KMS-11 (cell line): ENCODE measurements around the gene IL11.

ENCODE experiments used
- H2AFZ ChIP-seq: fragments of 200-600 bp; sonication (generic); 2 replicates; pipeline ENCODE4 v1.6.1; 2016; ENCODE audit warnings: antibody characterized with exemption, mixed run types, low read depth
- H3K27ac ChIP-seq: fragments of 200-600 bp; sonication (generic); 2 replicates; pipeline ENCODE4 v1.6.1; 2016; ENCODE audit warnings: mild to moderate bottlenecking, mixed run types
- H3K27me3 ChIP-seq: fragments of 200-600 bp; sonication (generic); 2 replicates; pipeline ENCODE4 v1.6.1; 2017; ENCODE audit warnings: mild to moderate bottlenecking, low read depth, mixed run types, moderate library complexity; ENCODE audit not compliant: insufficient read depth
- H3K36me3 ChIP-seq: fragments of 200-600 bp; sonication (generic); 2 replicates; pipeline ENCODE4 v1.6.1; 2017; ENCODE audit warnings: mild to moderate bottlenecking, mixed run types; ENCODE audit not compliant: insufficient read depth
- H3K4me1 ChIP-seq: fragments of 200-600 bp; sonication (generic); 2 replicates; pipeline ENCODE4 v1.6.1; 2016; ENCODE audit warnings: mild to moderate bottlenecking, low read depth, mixed run types; ENCODE audit not compliant: poor library complexity, severe bottlenecking
- H3K4me2 ChIP-seq: fragments of 200-600 bp; sonication (generic); 2 replicates; pipeline ENCODE4 v1.7.0; 2016; ENCODE audit warnings: mild to moderate bottlenecking, mixed run types
- H3K4me3 ChIP-seq: fragments of 200-600 bp; sonication (generic); IDR thresholded peaks from 2 replicates; pipeline ENCODE4 v1.6.1; 2017; ENCODE audit warnings: low read depth, low read length, mixed read lengths; ENCODE audit not compliant: insufficient read depth
- H3K79me2 ChIP-seq: fragments of 200-600 bp; sonication (generic); 2 replicates; pipeline ENCODE4 v1.6.1; 2016; ENCODE audit warnings: low read depth, mixed run types; ENCODE audit not compliant: insufficient read depth
- H3K9ac ChIP-seq: fragments of 200-600 bp; sonication (generic); 2 replicates; pipeline ENCODE4 v1.6.1; 2016; ENCODE audit warnings: mild to moderate bottlenecking, mixed run types
- H4K20me1 ChIP-seq: fragments of 200-600 bp; sonication (generic); 2 replicates; pipeline ENCODE4 v1.6.1; 2016; ENCODE audit warnings: mild to moderate bottlenecking, mixed run types; ENCODE audit not compliant: insufficient read depth
- TF ChIP-seq, protein P1 (sequence below): fragments of 200-600 bp; sonication (generic); conservative IDR thresholded peaks from 2 replicates; pipeline ENCODE4 v1.6.1; 2017; ENCODE audit warnings: low read depth, mild to moderate bottlenecking, antibody characterized with exemption, low read length, moderate library complexity, mixed read lengths

The IL11 gene

DNA sequence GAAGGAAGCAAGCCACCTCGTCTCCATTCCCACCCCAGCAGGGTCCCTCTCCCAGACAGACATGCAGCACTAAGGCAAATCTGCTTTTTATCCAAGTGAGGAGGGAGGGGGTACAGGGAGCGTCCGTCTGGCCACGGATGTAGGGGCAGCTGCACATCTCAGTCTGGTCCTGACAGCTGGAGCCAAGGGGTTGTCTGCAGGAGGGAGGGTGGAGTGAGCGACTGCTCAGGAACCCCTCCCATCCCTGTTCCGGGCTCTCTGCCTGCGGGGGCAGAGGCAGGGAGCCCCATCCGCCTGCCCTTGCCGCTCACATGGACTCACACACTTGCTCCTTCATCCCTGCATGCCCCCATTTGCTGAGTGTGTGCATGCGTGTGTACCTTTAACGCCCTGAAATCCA, 8.9 kb upstream of the IL11 start:
- H3K4me3 ChIP-seq, result no peak overlapping the region
- no peak overlapping the region for H3K9ac ChIP-seq
- H3K27me3 ChIP-seq, result peaks cover under 1% of the 10 kb centered on the region; the same call in 1 of the 2 replicates
- TF ChIP-seq, protein P1, sequence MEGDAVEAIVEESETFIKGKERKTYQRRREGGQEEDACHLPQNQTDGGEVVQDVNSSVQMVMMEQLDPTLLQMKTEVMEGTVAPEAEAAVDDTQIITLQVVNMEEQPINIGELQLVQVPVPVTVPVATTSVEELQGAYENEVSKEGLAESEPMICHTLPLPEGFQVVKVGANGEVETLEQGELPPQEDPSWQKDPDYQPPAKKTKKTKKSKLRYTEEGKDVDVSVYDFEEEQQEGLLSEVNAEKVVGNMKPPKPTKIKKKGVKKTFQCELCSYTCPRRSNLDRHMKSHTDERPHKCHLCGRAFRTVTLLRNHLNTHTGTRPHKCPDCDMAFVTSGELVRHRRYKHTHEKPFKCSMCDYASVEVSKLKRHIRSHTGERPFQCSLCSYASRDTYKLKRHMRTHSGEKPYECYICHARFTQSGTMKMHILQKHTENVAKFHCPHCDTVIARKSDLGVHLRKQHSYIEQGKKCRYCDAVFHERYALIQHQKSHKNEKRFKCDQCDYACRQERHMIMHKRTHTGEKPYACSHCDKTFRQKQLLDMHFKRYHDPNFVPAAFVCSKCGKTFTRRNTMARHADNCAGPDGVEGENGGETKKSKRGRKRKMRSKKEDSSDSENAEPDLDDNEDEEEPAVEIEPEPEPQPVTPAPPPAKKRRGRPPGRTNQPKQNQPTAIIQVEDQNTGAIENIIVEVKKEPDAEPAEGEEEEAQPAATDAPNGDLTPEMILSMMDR, result no peak
- H2AFZ ChIP-seq, result no peak overlapping the region
- H3K79me2 ChIP-seq, result peaks cover 17% of the 10 kb centered on the region
- no peaks in the 10 kb centered on the region for H3K36me3 ChIP-seq
- no peaks in the 10 kb centered on the region for H4K20me1 ChIP-seq
- peaks cover 21% of the 10 kb centered on the region for H3K4me1 ChIP-seq
- H3K4me2 ChIP-seq, result no peak overlapping the region
- no peak overlapping the region for H3K27ac ChIP-seq

DNA sequence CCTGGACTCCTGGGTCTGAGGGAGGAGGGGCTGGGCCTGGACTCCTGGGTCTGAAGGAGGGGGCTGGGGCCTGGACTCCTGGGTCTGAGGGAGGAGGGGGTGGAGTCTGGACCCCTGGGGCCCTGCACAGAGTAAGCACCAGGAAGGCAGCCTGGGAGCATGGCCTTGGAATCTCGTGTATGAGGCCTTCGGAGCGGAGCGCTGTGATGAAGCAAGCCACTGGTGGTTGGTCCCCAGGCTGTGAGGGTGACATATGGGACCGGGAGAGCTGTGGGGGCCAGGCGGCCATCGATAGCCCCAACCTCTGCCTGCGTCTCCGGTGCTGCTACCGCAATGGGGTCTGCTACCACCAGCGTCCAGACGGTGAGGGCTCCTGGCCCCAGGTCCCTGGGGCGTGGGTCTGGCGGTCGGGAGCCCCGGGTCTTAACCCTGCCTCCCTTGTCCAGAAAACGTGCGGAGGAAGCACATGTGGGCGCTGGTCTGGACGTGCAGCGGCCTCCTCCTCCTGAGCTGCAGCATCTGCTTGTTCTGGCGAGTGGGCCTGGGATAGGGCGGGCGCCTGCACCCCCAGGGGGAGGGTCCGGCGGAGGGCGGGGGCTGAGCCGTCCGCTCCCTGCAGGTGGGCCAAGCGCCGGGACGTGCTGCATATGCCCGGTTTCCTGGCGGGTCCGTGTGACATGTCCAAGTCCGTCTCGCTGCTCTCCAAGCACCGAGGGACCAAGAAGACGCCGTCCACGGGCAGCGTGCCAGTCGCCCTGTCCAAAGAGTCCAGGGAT, 7.3 kb upstream of the IL11 start:
- Histone ChIP-seq H3K4me1 (peaks cover 16% of the 10 kb centered on the region), H3K4me2 (no peak overlapping the region), H3K27ac (no peak overlapping the region), H3K4me3 (no peak overlapping the region), H3K9ac (no peak overlapping the region), H4K20me1 (no peaks in the 10 kb centered on the region), H3K79me2 (peaks cover 10% of the 10 kb centered on the region), H3K27me3 (peaks cover 11% of the 10 kb centered on the region; the same call in 1 of the 2 replicates), H2AFZ (no peak overlapping the region), H3K36me3 (no peaks in the 10 kb centered on the region)
- TF ChIP-seq, protein P1, result no peak

DNA sequence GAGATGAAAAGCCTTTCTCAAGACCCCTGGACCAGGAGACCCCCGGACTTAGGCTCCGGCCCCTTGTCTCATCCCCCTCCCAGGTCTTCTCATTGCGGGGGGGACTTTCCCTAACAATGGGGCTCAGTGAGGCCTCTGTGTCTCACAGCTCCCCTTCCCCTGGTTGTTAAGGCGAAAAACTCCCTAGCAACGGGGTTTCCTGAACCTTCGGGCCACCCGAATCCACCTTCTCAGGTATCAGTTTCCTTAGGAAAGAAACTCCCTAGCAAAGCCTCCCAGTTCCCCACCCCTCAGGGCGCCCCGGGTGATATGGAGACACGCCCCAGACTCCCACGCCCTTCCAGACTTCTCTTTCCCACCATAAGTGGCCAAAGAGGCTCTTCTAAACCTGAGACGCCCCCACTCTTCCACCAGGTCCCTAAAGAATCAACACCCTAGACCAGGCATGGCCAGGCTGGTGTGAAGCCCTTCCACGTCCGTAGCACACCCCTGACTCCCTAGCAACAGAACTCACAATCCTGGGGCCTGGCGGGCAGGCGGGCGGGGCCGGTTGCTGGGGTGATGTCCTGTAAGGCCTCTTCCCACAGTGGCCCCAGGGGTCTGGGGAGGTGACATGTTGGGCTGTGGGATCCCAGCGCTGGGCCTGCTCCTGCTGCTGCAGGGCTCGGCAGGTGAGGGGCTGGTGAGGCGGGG, 6.1 kb upstream of the IL11 start, which contains the start of gene TMEM190:
TMEM190 (plus strand) TSS at position 586 of the 693 bp plus-strand sequence; CDS start at position 614, 28 bp downstream.
- Histone ChIP-seq H2AFZ (no peak within 1 kb of the TSS), H4K20me1 (no peaks in the 10 kb centered on the region), H3K27ac (no peak within 1 kb of the TSS), H3K4me1 (peaks cover 10% of the 10 kb centered on the region), H3K4me2 (no peak within 1 kb of the TSS), H3K27me3 (peaks cover 21% of the 10 kb centered on the region), H3K36me3 (no peaks in the 10 kb centered on the region), H3K9ac (no peak within 1 kb of the TSS), H3K79me2 (peaks cover 4% of the 10 kb centered on the region; the same call in 1 of the 2 replicates), H3K4me3 (no peak within 1 kb of the TSS)
- TF ChIP-seq, protein P1, result no peak

DNA sequence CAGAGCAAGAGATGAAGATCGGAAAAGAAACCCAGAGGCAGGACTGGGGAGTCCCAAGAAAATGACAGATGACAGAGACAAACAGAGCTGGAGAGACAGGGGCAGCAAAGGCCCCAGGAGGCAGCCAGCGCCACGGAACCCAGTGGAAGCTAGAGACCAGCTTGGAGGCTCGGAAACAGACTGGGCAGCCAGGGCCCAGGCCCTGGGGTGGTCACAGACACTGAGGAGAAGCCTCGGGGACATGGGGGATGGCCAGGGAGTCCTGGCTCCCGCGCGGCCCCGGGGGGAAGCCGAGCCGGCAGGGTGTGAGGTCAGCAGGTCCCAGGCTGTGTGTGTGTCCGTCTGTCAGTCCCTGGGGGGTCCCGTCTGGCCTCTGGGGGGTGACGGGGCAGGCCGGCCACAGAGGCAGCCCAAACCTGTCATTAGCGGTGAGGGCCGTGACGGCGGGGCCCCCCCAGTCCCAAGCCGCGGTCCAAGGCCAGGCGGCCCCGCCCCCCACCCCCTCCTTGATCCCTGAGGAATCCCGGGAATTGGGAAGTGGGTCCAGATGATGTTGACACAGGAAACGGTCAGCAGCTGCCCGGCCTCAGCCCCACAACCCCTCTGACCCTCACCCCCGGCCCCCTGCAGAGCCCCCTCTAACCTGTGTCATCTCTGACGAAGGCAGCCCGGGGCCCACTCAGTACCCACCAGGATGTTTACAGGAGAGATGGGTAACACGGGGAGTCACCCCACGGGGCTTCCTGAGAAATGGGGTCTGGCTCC, 3.9 kb upstream of the IL11 start:
- Histone ChIP-seq H4K20me1 (no peaks in the 10 kb centered on the region), H3K4me2 (no peak overlapping the region), H3K4me1 (peaks cover 10% of the 10 kb centered on the region), H3K9ac (no peak overlapping the region), H3K4me3 (no peak overlapping the region), H2AFZ (no peak overlapping the region), H3K79me2 (no peaks in the 10 kb centered on the region), H3K27ac (no peak overlapping the region), H3K36me3 (no peaks in the 10 kb centered on the region), H3K27me3 (peaks cover 37% of the 10 kb centered on the region)
- TF ChIP-seq, protein P1, result no peak
